H1 (cell line): ENCODE measurements around the gene MOCS1. TPM values are rescaled to one million over a fixed set of nuclear protein-coding genes. Genes with fewer than 3 reads are reported as not detected.

Source experiments
- CTCF ChIA-PET: fragments of 300-600 bp; sonication (Branson Sonifier 250); formaldehyde crosslinking; loops from one replicate; lab custom pipeline; 2021; ENCODE audit not compliant: partially characterized antibody; lab: Charles Lee
- POLR2A ChIA-PET: fragments of 300-600 bp; sonication (Branson Sonifier 250); formaldehyde crosslinking; loops from one replicate; lab custom pipeline; 2021; ENCODE audit warnings: inconsistent platforms; ENCODE audit not compliant: partially characterized antibody; lab: Charles Lee
- DNase-seq, 2 experiments: peaks; one replicate each; pipeline versions ENCODE4 v3.0.0 to v3.0.0-alpha.2; 2010 to 2022; ENCODE audit warnings: low spot score in 2 of 2, low read depth in 1 of 2, mixed read lengths in 1 of 2
- FAIRE-seq: peaks from 2 replicates; lab custom pipeline; 2011; peaks lifted over from hg19 to GRCh38; lab: Jason Lieb, UNC
- H2AFZ ChIP-seq: 2 replicates; pipeline ENCODE4 v1.8.1; 2012; ENCODE audit warnings: low read length, inconsistent platforms
- H2AK5ac ChIP-seq: 2 replicates; pipeline ENCODE4 v1.6.1; 2013; ENCODE audit warnings: low read depth, low read length
- H2BK120ac ChIP-seq: replicated peaks from 2 replicates; pipeline ENCODE3; 2013; ENCODE audit warnings: low read depth, low read length, inconsistent platforms
- H2BK12ac ChIP-seq: 2 replicates; pipeline ENCODE4 v1.6.1; 2013; ENCODE audit warnings: low read depth, low read length
- H2BK15ac ChIP-seq: 2 replicates; pipeline ENCODE4 v1.6.1; 2013; ENCODE audit warnings: low read length
- H2BK20ac ChIP-seq: 2 replicates; pipeline ENCODE4 v1.6.1; 2013; ENCODE audit warnings: low read length
- H2BK5ac ChIP-seq: 2 replicates; pipeline ENCODE4 v1.6.1; 2013; ENCODE audit warnings: low read depth, low read length
- H3K14ac ChIP-seq: 2 replicates; pipeline ENCODE4 v1.6.1; 2013; ENCODE audit warnings: inconsistent platforms; ENCODE audit not compliant: insufficient read length
- H3K18ac ChIP-seq: 2 replicates; pipeline ENCODE4 v1.6.1; 2013; ENCODE audit warnings: low read length; ENCODE audit errors: extremely low read depth
- H3K23ac ChIP-seq: 2 replicates; pipeline ENCODE4 v1.6.1; 2013; ENCODE audit warnings: inconsistent platforms; ENCODE audit not compliant: insufficient read length
- H3K23me2 ChIP-seq: 2 replicates; pipeline ENCODE4 v1.6.1; 2013; ENCODE audit warnings: low read depth, low read length
- H3K27ac ChIP-seq: 2 replicates; pipeline ENCODE4 v1.6.1; 2011; ENCODE audit warnings: low read depth, low read length, inconsistent platforms
- H3K27me3 ChIP-seq, 4 experiments: replicated peaks in 1 of 4; 1 replicate in 1 of 4; 2 replicates in 3 of 4; pipeline versions ENCODE4 v1.6.1 to v1.8.1; 2011 to 2013; ENCODE audit warnings: low read length in 3 of 4, mild to moderate bottlenecking in 3 of 4, inconsistent platforms in 2 of 4, mixed read lengths in 2 of 4, moderate library complexity in 1 of 4; ENCODE audit not compliant: control insufficient read depth in 3 of 4, insufficient read depth in 3 of 4; ENCODE audit errors: extremely low read depth in 1 of 4
- H3K36me3 ChIP-seq, 4 experiments: 2 replicates each; pipeline versions ENCODE4 v1.6.1 to v1.8.1; 2011 to 2013; ENCODE audit warnings: mild to moderate bottlenecking in 4 of 4, low read length in 3 of 4, moderate library complexity in 2 of 4, control low read depth in 1 of 4, inconsistent platforms in 1 of 4; ENCODE audit not compliant: insufficient read depth in 4 of 4, control insufficient read depth in 2 of 4
- H3K4ac ChIP-seq: replicated peaks from 2 replicates; pipeline ENCODE3; 2013; ENCODE audit warnings: low read length, low read depth, mixed read lengths, inconsistent platforms; ENCODE audit not compliant: insufficient read length
- H3K4me1 ChIP-seq, 4 experiments: replicated peaks in 1 of 4; 1 replicate in 1 of 4; 2 replicates in 3 of 4; pipeline versions ENCODE4 v1.6.1 to v1.8.1; 2011 to 2013; ENCODE audit warnings: low read length in 3 of 4, inconsistent platforms in 2 of 4, mixed read lengths in 1 of 4; ENCODE audit not compliant: insufficient read depth in 4 of 4, control insufficient read depth in 3 of 4
- H3K4me2 ChIP-seq, 2 experiments: 2 replicates each; pipeline versions ENCODE4 v1.6.1 to v1.8.1; 2011 to 2013; ENCODE audit warnings: low read depth in 2 of 2, low read length in 2 of 2, control low read depth in 1 of 2, inconsistent platforms in 1 of 2, mild to moderate bottlenecking in 1 of 2; ENCODE audit not compliant: insufficient read depth in 1 of 2
- H3K4me3 ChIP-seq, 4 experiments: fragments of 200-600, 300-600 bp in 1 of 4; sonication (generic), shearing (Covaris generic), sonication (Bioruptor Twin) in 1 of 4; 2 replicates each; pipeline versions ENCODE4 v1.5.1 to v1.8.1; 2011 to 2016; ENCODE audit warnings: low read length in 4 of 4, low read depth in 3 of 4, control low read depth in 2 of 4, inconsistent platforms in 2 of 4, mild to moderate bottlenecking in 2 of 4, mixed read lengths in 1 of 4, moderate library complexity in 1 of 4; ENCODE audit not compliant: insufficient read depth in 2 of 4; ENCODE audit errors: extremely low read depth in 1 of 4
- H3K56ac ChIP-seq: replicated peaks from 2 replicates; pipeline ENCODE3; 2013; ENCODE audit warnings: low read depth, mild to moderate bottlenecking, mixed read lengths, low read length, inconsistent platforms; ENCODE audit not compliant: insufficient read length
- H3K79me1 ChIP-seq: 2 replicates; pipeline ENCODE4 v1.6.1; 2013; ENCODE audit warnings: low read depth, low read length, control low read depth
- H3K79me2 ChIP-seq, 2 experiments: 2 replicates each; pipeline versions ENCODE4 v1.6.1 to v1.8.1; 2012 to 2013; ENCODE audit warnings: low read length in 2 of 2, mild to moderate bottlenecking in 2 of 2, inconsistent platforms in 1 of 2; ENCODE audit not compliant: insufficient read depth in 2 of 2, control insufficient read depth in 1 of 2
- H3K9ac ChIP-seq, 4 experiments: replicated peaks in 1 of 4; 1 replicate in 1 of 4; 2 replicates in 3 of 4; pipeline versions ENCODE4 v1.6.1 to v1.8.1; 2011 to 2013; ENCODE audit warnings: low read depth in 3 of 4, low read length in 3 of 4, control low read depth in 2 of 4, mild to moderate bottlenecking in 2 of 4, moderate library complexity in 2 of 4, inconsistent platforms in 1 of 4; ENCODE audit errors: extremely low read depth in 1 of 4
- H3K9me3 ChIP-seq, 2 experiments: 2 replicates each; pipeline versions ENCODE4 v1.6.1 to v1.8.1; 2012 to 2013; ENCODE audit warnings: mild to moderate bottlenecking in 2 of 2, moderate library complexity in 2 of 2, control low read depth in 1 of 2, inconsistent platforms in 1 of 2, low read depth in 1 of 2, low read length in 1 of 2, mixed read lengths in 1 of 2; ENCODE audit not compliant: insufficient read depth in 2 of 2
- H4K20me1 ChIP-seq, 2 experiments: replicated peaks in 1 of 2; 2 replicates each; pipeline versions ENCODE3 to v1.8.1; 2011 to 2013; ENCODE audit warnings: inconsistent platforms in 2 of 2, low read length in 2 of 2, mild to moderate bottlenecking in 1 of 2; ENCODE audit not compliant: insufficient read depth in 2 of 2, control insufficient read depth in 1 of 2
- H4K5ac ChIP-seq: 2 replicates; pipeline ENCODE4 v1.6.1; 2013; ENCODE audit warnings: low read length, low read depth, mixed read lengths, inconsistent platforms; ENCODE audit not compliant: insufficient read length
- H4K8ac ChIP-seq: 2 replicates; pipeline ENCODE4 v1.8.0; 2013; ENCODE audit warnings: mild to moderate bottlenecking, moderate library complexity, low read length, inconsistent platforms; ENCODE audit not compliant: insufficient read depth; ENCODE audit errors: extremely low read depth
- H4K91ac ChIP-seq: replicated peaks from 2 replicates; pipeline ENCODE3; 2013; ENCODE audit warnings: low read length, mixed read lengths, inconsistent platforms; ENCODE audit not compliant: insufficient read length
- SIRT6 ChIP-seq: IDR thresholded peaks from one replicate; pipeline ENCODE4 v1.7.1; 2012; ENCODE audit warnings: low read length, inconsistent platforms
- WGBS, 2 experiments: shearing (Covaris generic) in 1 of 2; methylation state at CpG; one replicate each; pipeline versions ENCODE4 v1.1.6 to v1.1.7; 2013 to 2015; ENCODE audit warnings: low lambda C conversion rate in 2 of 2, mixed read lengths in 2 of 2, inconsistent platforms in 1 of 2, low coverage in 1 of 2, missing lambda C conversion rate in 1 of 2; ENCODE audit not compliant: insufficient replicate concordance in 2 of 2, insufficient coverage in 1 of 2, insufficient read length in 1 of 2; ENCODE audit errors: extremely low coverage in 1 of 2, missing lambda C conversion rate in 1 of 2; 5-methylcytosine and 5-hydroxymethylcytosine counted together
- polyA plus RNA-seq, 7 experiments: library from polyadenylated mRNA; depleted of rRNA in 3 of 7; stranded (reverse) in 5 of 7; unstranded in 2 of 7; fragments of >200 nt in 5 of 7; fragments of 200-250 nt in 2 of 7; gene quantifications; 1 replicate in 5 of 7; 2 replicates in 1 of 7; 4 replicates in 1 of 7; pipeline versions ENCODE4 v1.2.1 to v1.2.3, GENCODE V29; 2011 to 2013; ENCODE audit warnings: missing spikeins in 2 of 7, mixed read lengths in 2 of 7
- total RNA-seq: library from RNA; stranded (reverse); fragmentation: NEBNext Ultra II Directional; extraction: Animal tissue kit (Norgen Biotek cat#: 25700); gene quantifications from 2 replicates; pipeline ENCODE4 v1.2.1, GENCODE V29; 2021

MOCS1 gene
- total and polyA plus RNA-seq, 2 of the 8 experiments (the other 6 are each of a cell fraction or from before 2014, with no cell fraction given), result 13.4 to 19.7 TPM

- Histone ChIP-seq H2BK20ac (no peak overlapping the region), H2AK5ac (no peak overlapping the region), H3K56ac (no peak overlapping the region), H2AFZ (no peak overlapping the region), H4K91ac (no peak overlapping the region), H3K79me2 (no peaks in the 10 kb centered on the region), H3K18ac (no peak overlapping the region), H3K4me3 (no peak overlapping the region), H3K27ac (no peak overlapping the region), H3K9ac (no peak overlapping the region), H3K4ac (no peak overlapping the region), H3K23me2 (no peaks in the 10 kb centered on the region), H3K9me3 (no peaks in the 10 kb centered on the region), H3K27me3 (no peaks in the 10 kb centered on the region), H2BK120ac (no peak overlapping the region), H4K8ac (no peak overlapping the region), H4K5ac (no peak overlapping the region), H3K79me1 (no peaks in the 10 kb centered on the region), H3K4me2 (no peak overlapping the region), H3K4me1 (no peaks in the 10 kb centered on the region), H3K23ac (no peak overlapping the region), H2BK12ac (no peak overlapping the region), H2BK5ac (no peak overlapping the region), H2BK15ac (no peak overlapping the region), H3K14ac (no peak overlapping the region), H4K20me1 (no peaks in the 10 kb centered on the region), H3K36me3 (no peaks in the 10 kb centered on the region)
- 77% methylated on average over 4 of the region's 4 CpGs; no CpG with 5 or more reads in 1 of the 2 experiments for WGBS, 2 experiments
- ChIA-PET POLR2A (no interaction called here), CTCF (interaction anchor here (0.5 to 12.0 kb wide), 16 partner anchors 15 to 544 kb away, joined by 3 to 135 read pairs (median 4); no protein-coding TSS in a partner anchor)
- FAIRE-seq (no peak), DNase-seq (no peak)
- no peak for TF ChIP-seq SIRT6
Observed at GRCh38 chr6:39891976-39892375, 42.3 kb downstream of the MOCS1 start.
